H1 (cell line): ENCODE data around the gene CRYGN.

Experiments
- EZH2 ChIP-seq: fragments of 200-600 bp; sonication (generic); IDR thresholded peaks from 2 replicates; pipeline ENCODE4 v1.7.1; 2012; ENCODE audit warnings: low read depth, mild to moderate bottlenecking, moderate library complexity, low read length, inconsistent platforms; ENCODE audit not compliant: severe bottlenecking
- FOSL1 ChIP-seq: IDR thresholded peaks from 2 replicates; pipeline ENCODE4 v1.6.1; 2011; ENCODE audit warnings: mild to moderate bottlenecking, low read depth, low read length, moderate library complexity; ENCODE audit not compliant: insufficient read depth
- JUN ChIP-seq: IDR thresholded peaks from 2 replicates; pipeline ENCODE4 v1.6.1; 2011; ENCODE audit warnings: low read depth, mild to moderate bottlenecking, improper control_type of control experiment, low read length
- MAFK ChIP-seq: IDR thresholded peaks from 2 replicates; pipeline ENCODE4 v1.6.1; 2012; ENCODE audit warnings: low read depth, mild to moderate bottlenecking, improper control_type of control experiment, low read length
- POLR2A ChIP-seq, 2 experiments: IDR thresholded peaks; 1 replicate in 1 of 2; 2 replicates in 1 of 2; pipeline ENCODE4 v1.6.1; 2011; ENCODE audit warnings: low read depth in 2 of 2, low read length in 2 of 2, mild to moderate bottlenecking in 2 of 2; ENCODE audit errors: control extremely low read depth in 1 of 2
- RAD21 ChIP-seq, 2 experiments: IDR thresholded peaks in 1 of 2; conservative IDR thresholded peaks in 1 of 2; 2 replicates each; pipeline ENCODE4 v1.6.1; 2011; ENCODE audit warnings: low read depth in 2 of 2, low read length in 2 of 2, improper control_type of control experiment in 1 of 2, inconsistent platforms in 1 of 2, mild to moderate bottlenecking in 1 of 2, moderate library complexity in 1 of 2
- TAF1 ChIP-seq: IDR thresholded peaks from 2 replicates; pipeline ENCODE4 v1.6.1; 2011; ENCODE audit warnings: mild to moderate bottlenecking, low read depth, low read length
- YY1 ChIP-seq: IDR thresholded peaks from 2 replicates; pipeline ENCODE4 v1.6.1; 2011; ENCODE audit warnings: low read depth, mild to moderate bottlenecking, low read length
- TF ChIP-seq, protein P1 (sequence below), 3 experiments: IDR thresholded peaks; 1 replicate in 2 of 3; 2 replicates in 1 of 3; pipeline versions ENCODE4 v1.5.1 to v1.6.1; 2011; ENCODE audit warnings: low read length in 3 of 3, mild to moderate bottlenecking in 3 of 3, inconsistent platforms in 2 of 3, low read depth in 1 of 3, moderate library complexity in 1 of 3; ENCODE audit not compliant: insufficient read depth in 1 of 3; ENCODE audit errors: control extremely low read depth in 1 of 3
- TF ChIP-seq, protein P2 (sequence below): IDR thresholded peaks from 2 replicates; pipeline ENCODE4 v1.6.1; 2012; ENCODE audit warnings: inconsistent platforms

DNA sequence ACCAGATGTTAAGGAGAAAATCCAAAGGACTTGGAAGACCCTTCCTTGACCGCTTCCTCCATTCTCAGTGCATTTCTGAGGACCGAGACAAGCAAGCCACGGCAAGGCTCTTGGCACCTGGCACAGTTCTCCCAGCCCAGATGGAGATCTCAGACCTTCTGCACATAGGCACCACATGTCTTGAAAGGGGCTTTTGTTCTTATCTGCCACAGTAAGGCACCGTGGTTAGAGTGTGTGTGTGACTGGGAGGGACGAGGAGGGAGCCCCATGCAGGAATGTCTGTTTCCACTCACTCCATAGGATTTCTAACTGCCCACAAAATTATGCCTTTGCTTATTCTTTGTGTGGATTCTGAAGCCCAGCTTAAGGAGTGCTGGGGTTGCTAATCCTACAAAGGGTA, 19.8 kb downstream of the CRYGN start:
- TF ChIP-seq, protein P1, sequence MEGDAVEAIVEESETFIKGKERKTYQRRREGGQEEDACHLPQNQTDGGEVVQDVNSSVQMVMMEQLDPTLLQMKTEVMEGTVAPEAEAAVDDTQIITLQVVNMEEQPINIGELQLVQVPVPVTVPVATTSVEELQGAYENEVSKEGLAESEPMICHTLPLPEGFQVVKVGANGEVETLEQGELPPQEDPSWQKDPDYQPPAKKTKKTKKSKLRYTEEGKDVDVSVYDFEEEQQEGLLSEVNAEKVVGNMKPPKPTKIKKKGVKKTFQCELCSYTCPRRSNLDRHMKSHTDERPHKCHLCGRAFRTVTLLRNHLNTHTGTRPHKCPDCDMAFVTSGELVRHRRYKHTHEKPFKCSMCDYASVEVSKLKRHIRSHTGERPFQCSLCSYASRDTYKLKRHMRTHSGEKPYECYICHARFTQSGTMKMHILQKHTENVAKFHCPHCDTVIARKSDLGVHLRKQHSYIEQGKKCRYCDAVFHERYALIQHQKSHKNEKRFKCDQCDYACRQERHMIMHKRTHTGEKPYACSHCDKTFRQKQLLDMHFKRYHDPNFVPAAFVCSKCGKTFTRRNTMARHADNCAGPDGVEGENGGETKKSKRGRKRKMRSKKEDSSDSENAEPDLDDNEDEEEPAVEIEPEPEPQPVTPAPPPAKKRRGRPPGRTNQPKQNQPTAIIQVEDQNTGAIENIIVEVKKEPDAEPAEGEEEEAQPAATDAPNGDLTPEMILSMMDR (IDR thresholded peaks at IDR 0.05; ENCODE audit: control extremely low read depth in 1 of 3, insufficient read depth in 1 of 3, low read depth in 1 of 3, low read length in 3 of 3) = no peak
- TF ChIP-seq MAFK = no peak
- TF ChIP-seq RAD21 (IDR thresholded peaks at IDR 0.05 in 1 of 2, conservative IDR thresholded peaks at IDR 0.05 in 1 of 2; ENCODE audit: low read depth in 2 of 2, low read length in 2 of 2) = no peak
- TF ChIP-seq JUN = no peak
- no peak for TF ChIP-seq TAF1
- TF ChIP-seq YY1 = no peak
- TF ChIP-seq POLR2A (IDR thresholded peaks at IDR 0.05; ENCODE audit: control extremely low read depth in 1 of 2, low read depth in 2 of 2, low read length in 2 of 2) = no peak
- TF ChIP-seq FOSL1 = no peak
- TF ChIP-seq EZH2 = no peak
- TF ChIP-seq, protein P2, sequence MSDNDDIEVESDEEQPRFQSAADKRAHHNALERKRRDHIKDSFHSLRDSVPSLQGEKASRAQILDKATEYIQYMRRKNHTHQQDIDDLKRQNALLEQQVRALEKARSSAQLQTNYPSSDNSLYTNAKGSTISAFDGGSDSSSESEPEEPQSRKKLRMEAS = no peak
